GM19035 (cell line): ENCODE data around the gene VPS13D.

ENCODE experiments used
- ATAC-seq: cut with Tn5 transposase; IDR thresholded peaks from one replicate; pipeline ENCODE4 v1.9.1; 2021; ENCODE audit not compliant: unreplicated experiment

Gene VPS13D

GRCh38 chr1:12400027-12400693 lies 170.3 kb downstream of the VPS13D start:
- no peak for ATAC-seq

- no peak for ATAC-seq
Measured at GRCh38 chr1:12402159-12402673, 172.4 kb downstream of the VPS13D start.

DNA sequence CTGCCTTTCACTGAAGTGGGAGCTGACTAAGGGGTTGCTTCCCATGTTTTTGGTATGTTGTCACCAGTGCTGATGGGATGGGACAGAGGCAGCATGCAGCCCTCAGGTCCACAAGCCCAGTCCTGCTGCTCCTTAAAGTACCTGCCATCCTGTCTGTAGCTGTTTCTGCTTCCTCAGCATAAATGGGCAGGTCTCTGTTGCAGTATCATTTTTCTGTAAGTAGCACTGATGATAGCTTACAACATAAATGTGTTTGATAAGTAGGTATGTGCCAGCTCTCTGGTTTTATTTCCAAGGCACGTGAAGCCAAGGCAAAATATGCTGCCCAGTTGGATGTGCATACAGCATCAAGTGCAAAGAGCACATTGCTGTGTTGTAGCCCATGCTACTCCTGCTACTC lies 173.0 kb downstream of the VPS13D start:
- no peak for ATAC-seq

DNA sequence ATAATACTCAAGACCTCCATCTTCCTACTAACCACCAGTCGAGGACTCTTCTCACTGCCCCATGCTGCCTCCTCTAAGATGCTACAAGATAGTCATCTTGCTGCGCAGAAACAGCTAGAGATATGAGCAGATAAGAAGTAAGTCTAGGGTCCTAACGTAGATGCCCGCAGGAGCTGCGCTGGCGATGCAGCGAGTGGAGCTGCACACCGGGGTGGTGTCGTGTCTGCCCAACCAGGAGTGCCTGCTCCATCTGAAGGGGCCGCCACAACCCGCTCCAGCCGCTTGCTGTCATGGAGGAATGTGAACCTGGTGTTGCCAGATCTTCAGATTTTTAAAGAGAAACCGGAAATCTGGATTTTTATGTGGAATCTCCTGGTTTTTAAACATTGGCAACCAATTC lies 175.1 kb downstream of the VPS13D start:
- no peak for ATAC-seq

DNA sequence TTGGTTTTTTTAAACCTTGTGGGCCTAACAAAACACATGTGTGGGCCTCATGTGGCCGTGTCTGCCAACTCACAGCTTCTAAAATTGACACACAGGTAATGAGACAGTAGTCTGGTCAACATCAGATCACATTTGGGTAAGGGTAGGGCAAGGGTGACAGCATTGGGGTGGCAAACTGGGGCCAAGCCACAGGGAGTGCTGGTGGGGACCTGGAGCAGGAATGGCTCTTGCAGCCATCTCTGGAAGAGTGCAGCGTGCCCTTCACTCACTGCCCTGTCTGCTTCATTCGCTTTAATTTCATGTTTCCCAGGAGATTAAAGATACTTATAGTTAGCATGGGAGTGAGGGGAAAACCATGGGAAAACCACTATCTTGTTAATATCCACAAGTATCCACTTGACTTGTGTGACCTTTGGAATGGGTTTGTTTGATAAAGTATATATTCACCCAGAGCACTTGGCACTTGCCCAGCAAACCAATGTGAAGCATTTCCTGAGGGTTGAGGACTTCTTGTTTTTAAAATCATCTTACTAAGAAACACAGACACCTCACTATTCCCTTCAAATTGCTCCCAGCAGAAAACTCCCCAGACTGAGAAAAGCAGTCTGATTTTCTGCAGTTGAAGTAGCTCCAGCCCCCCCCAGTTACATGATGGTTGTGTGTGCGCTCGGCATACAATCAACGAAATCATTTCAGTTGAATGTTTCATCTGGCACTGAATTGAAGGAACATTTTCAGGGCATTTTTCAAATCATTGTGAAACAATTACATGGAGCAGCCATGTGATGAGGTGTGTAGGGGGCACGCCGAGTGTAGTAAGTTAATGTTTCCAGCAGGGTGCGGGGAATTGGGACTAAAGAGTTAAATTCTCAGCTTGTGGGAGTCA lies 175.7 kb downstream of the VPS13D start:
- ATAC-seq, result no peak

DNA sequence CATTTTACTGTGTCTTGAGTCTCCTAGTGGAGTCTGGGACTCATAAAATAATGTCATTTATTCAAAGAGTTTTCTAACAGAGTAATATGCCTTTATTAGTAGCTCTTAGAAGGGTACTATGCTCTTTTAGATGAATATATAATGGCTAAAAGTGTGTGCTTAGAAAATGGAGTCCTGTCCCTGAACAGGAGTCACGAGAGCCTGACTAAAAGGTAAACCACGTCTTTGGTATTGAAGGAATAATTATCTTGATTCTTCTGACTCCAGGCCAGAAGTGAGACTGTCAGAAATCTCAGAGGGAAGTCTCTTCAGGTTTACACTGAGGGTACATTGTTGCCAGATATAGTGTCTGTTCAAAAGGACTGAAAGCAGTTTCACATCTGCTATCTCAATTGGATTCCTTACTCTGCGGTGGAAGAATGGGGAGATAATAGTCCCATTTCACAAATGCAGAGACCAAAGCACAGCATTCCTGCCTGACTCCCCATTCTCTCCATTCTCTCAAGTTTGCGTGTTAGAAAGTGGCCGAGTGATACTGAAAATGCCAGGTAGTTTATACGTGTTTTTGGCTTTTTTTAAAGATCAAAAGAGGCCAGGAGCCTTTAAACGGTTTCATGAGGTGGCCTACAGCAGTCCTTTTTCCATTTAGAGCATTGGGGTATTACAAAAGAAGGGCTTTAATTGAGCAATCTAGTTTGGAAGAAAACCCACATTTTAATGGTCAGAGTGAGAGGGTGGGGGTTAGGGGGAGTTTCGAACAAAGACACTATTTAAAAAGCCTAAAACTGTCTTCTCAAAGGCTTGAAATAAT lies 176.6 kb downstream of the VPS13D start:
- no peak for ATAC-seq

- ATAC-seq, result no peak
Measured at GRCh38 chr1:12407050-12407961, 177.5 kb downstream of the VPS13D start.

DNA sequence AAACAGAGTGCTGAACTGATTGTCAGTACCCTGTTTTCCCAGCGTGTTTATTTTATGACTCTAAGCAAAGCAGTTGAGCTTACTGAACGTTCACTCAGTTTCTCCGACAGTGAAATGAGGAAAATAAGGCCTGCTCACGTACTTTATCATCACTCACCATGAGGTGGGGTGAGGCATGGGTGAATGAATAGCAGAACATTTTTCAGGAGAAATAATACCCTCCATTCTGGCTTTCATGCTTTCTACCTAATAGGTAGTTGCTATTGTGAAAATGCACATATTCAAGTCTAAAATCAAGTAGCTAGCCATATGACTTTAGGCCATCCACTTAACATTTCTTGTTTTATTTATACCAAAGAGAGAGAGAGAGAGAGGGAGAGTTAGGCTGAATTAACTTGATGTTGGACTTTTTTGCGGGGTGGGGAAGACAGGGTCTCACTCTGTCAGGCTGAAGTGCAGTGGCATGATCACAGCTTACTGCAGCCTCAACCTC lies 178.2 kb downstream of the VPS13D start:
- ATAC-seq, result no peak

GRCh38 chr1:12408662-12409061 lies 178.8 kb downstream of the VPS13D start:
- ATAC-seq, result no peak

GRCh38 chr1:12409681-12410080 lies 179.9 kb downstream of the VPS13D start:
- no peak for ATAC-seq

- no peak for ATAC-seq
Measured at GRCh38 chr1:12410351-12410750, 180.5 kb downstream of the VPS13D start.

GRCh38 chr1:12411098-12411497 lies 181.3 kb downstream of the VPS13D start:
- ATAC-seq, result no peak

DNA sequence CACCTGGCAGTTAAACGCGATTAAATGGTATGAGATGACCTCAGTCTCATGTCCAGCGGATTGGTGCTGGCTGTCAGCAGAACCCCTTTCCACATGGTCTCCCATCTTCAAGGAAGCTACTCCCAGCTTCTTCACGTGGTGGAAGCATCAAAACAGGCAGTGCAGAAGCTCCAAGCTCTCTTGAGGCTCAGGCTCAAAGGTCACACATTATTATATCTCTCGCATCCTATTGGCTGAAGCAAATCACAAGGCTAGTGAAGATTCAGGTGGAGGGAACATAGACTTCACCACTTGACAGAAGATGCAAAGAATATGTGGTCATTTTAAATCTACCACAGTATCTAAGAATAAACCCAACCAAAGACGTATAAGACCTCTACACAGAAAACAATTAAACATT lies 181.9 kb downstream of the VPS13D start:
- ATAC-seq, result no peak

GRCh38 chr1:12412439-12412838 lies 182.6 kb downstream of the VPS13D start:
- no peak for ATAC-seq

DNA sequence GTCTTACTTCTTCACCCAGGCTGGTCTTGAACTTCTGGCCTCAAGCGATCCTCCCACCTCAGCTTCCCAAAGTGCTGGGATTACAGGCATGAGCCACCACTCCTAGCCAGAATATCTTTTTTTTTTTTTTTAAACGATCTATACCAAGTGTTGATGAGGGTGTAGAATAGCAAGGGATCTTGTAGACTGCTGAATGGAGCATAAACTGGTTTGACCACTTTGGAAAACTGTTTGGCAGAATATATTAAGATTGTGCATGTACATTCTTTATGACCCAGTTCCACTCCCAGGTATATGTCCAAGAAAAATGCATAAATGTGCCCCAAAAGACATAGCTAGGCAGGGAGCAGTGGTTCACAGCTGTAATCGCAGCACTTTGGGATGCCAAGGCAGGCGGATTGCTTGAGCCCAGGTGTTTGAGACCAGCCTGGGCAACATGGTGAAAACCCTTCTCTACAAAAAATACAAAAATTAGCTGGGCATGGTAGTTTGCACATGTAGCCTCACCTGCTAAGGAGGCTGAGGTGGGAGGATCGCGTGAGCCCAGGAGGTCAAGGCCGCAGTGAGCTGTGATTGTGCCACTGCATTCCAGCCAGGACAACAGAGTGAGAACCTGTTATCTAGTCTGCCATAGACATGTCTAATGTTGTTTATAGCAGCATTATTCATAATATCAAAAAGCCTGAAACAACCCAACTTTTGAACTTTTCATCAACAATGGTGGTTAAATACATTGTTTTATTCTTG lies 184.0 kb downstream of the VPS13D start:
- no peak for ATAC-seq

DNA sequence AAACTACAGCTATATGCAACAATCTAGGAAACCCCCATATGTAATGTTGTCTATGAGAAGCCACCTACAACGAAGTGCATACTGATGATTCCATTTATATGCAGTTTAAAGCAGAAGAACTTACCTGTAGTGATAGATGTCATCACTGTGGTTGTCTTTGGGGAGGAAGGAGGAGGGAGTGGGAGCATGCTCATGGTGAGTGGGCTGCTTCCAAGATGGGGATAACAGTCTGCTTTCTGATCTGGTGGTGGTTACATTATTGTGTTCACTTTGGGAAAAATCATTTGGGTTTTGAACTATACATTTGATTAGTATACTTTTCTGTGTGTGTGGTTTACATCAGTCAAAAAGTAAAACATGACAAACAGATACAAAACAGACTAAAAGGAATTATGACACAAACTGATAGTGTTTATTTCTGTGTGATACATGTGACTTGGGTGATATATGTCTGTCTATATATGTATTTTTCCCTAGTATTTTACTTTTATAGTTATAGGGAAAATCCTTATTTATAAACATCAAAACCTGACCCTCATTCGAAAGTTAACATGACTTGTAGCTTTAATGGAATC lies 184.7 kb downstream of the VPS13D start:
- no peak for ATAC-seq

GRCh38 chr1:12415038-12415466 lies 185.2 kb downstream of the VPS13D start:
- ATAC-seq, result no peak

- no peak for ATAC-seq
Measured at GRCh38 chr1:12416101-12416500, 186.3 kb downstream of the VPS13D start.

- no peak for ATAC-seq
Measured at GRCh38 chr1:12416744-12417143, 186.9 kb downstream of the VPS13D start.
